SK-N-SH (cell line): ENCODE measurements around the gene RABGGTA. TPM values are rescaled to one million over a fixed set of nuclear protein-coding genes. Genes with fewer than 3 reads are reported as not detected.

Experiments used
- CTCF ChIA-PET: fragments of 300-600, 350-600 bp; formaldehyde crosslinking; extraction: SDS; loops from one replicate; lab custom pipeline; 2021; lab: Yijun Ruan, JAX
- POLR2A ChIA-PET: fragments of 350-600 bp; sonication (Branson Sonifier 250); formaldehyde crosslinking; extraction: SDS; loops from one replicate; lab custom pipeline; 2020; ENCODE audit warnings: antibody characterized with exemption, inconsistent platforms; lab: Yijun Ruan, JAX
- DNase-seq: peaks from one replicate; pipeline ENCODE4 v3.0.0; 2012
- H2AFZ ChIP-seq: fragments of 200-600 bp; sonication (generic); 2 replicates; pipeline ENCODE4 v1.8.1; 2016; ENCODE audit warnings: antibody characterized with exemption, mild to moderate bottlenecking, low read depth
- H3F3A ChIP-seq: fragments of 200-600 bp; sonication (generic); replicated peaks from 2 replicates; pipeline ENCODE3; 2016; ENCODE audit warnings: antibody characterized with exemption, mild to moderate bottlenecking; ENCODE audit not compliant: insufficient read depth
- H3K27ac ChIP-seq, 2 experiments: fragments of 200-500 bp in 1 of 2; fragments of 200-600 bp in 1 of 2; sonication (Bioruptor generic) in 1 of 2; sonication (generic), shearing (Covaris generic) in 1 of 2; 2 replicates each; pipeline versions ENCODE4 v1.5.1 to v1.6.1; 2014 to 2016; ENCODE audit warnings: low read depth in 2 of 2, inconsistent platforms in 1 of 2, low read length in 1 of 2, mild to moderate bottlenecking in 1 of 2, mixed read lengths in 1 of 2
- H3K27me3 ChIP-seq: fragments of 200-600 bp; sonication (generic), shearing (Covaris generic); 2 replicates; pipeline ENCODE4 v1.6.1; 2016; ENCODE audit warnings: mixed run types; ENCODE audit not compliant: insufficient read depth
- H3K36me3 ChIP-seq, 2 experiments: fragments of 200-500 bp in 1 of 2; fragments of 200-600 bp in 1 of 2; sonication (Bioruptor generic) in 1 of 2; sonication (generic) in 1 of 2; replicated peaks in 1 of 2; 2 replicates each; pipeline versions ENCODE3 to v1.5.1; 2014 to 2016; ENCODE audit warnings: low read length in 1 of 2, mild to moderate bottlenecking in 1 of 2; ENCODE audit not compliant: insufficient read depth in 2 of 2, control insufficient read depth in 1 of 2
- H3K4me1 ChIP-seq, 2 experiments: fragments of 200-500 bp in 1 of 2; fragments of 200-600 bp in 1 of 2; sonication (Bioruptor generic) in 1 of 2; sonication (generic), shearing (Covaris generic) in 1 of 2; 2 replicates each; pipeline versions ENCODE4 v1.5.1 to v1.6.1; 2014 to 2016; ENCODE audit warnings: low read depth in 1 of 2, low read length in 1 of 2, mixed run types in 1 of 2; ENCODE audit not compliant: insufficient read depth in 2 of 2, control insufficient read depth in 1 of 2
- H3K4me2 ChIP-seq: fragments of 200-600 bp; sonication (generic), shearing (Covaris generic); 2 replicates; pipeline ENCODE4 v1.6.1; 2017; ENCODE audit warnings: mixed run types
- H3K4me3 ChIP-seq, 2 experiments: fragments of 200-500 bp in 1 of 2; fragments of 200-600 bp in 1 of 2; sonication (Bioruptor generic) in 1 of 2; sonication (generic), shearing (Covaris generic) in 1 of 2; 2 replicates each; pipeline versions ENCODE4 v1.5.1 to v1.8.1; 2014 to 2016; ENCODE audit warnings: low read depth in 2 of 2, inconsistent platforms in 1 of 2, low read length in 1 of 2, mild to moderate bottlenecking in 1 of 2, mixed read lengths in 1 of 2, moderate library complexity in 1 of 2
- H3K79me2 ChIP-seq: fragments of 200-600 bp; sonication (generic); 2 replicates; pipeline ENCODE4 v1.8.1; 2017; ENCODE audit warnings: mild to moderate bottlenecking; ENCODE audit not compliant: insufficient read depth
- H3K9ac ChIP-seq: fragments of 200-600 bp; sonication (generic); 2 replicates; pipeline ENCODE4 v1.6.1; 2017; ENCODE audit warnings: mixed run types
- H3K9me2 ChIP-seq: fragments of 200-600 bp; sonication (generic); 2 replicates; pipeline ENCODE4 v1.6.1; 2017; ENCODE audit warnings: mixed run types
- H3K9me3 ChIP-seq: fragments of 200-600 bp; sonication (generic); 2 replicates; pipeline ENCODE4 v1.6.1; 2017; ENCODE audit warnings: mixed run types, mild to moderate bottlenecking, moderate library complexity
- H4K20me1 ChIP-seq: fragments of 200-600 bp; sonication (generic); 2 replicates; pipeline ENCODE4 v1.6.1; 2017; ENCODE audit warnings: mild to moderate bottlenecking, mixed run types; ENCODE audit not compliant: insufficient read depth
- CHD2 ChIP-seq: fragments of 150-350 bp; IDR thresholded peaks from 2 replicates; pipeline ENCODE4 v1.6.1; 2018; ENCODE audit warnings: low read length; ENCODE audit not compliant: partially characterized antibody
- CTCF ChIP-seq: fragments of 200-600 bp; sonication (generic); IDR thresholded peaks from 2 replicates; pipeline ENCODE4 v1.6.1; 2017; ENCODE audit warnings: antibody characterized with exemption, mild to moderate bottlenecking, moderate library complexity
- EP300 ChIP-seq, 2 experiments: IDR thresholded peaks; 2 replicates each; pipeline versions ENCODE4 v1.4.0 to v1.6.1; 2012; ENCODE audit warnings: borderline replicate concordance in 1 of 2, low read depth in 1 of 2, low read length in 1 of 2
- FOSL2 ChIP-seq: IDR thresholded peaks from 2 replicates; pipeline ENCODE4 v1.4.0; 2012; ENCODE audit warnings: low read depth, mild to moderate bottlenecking, moderate library complexity, borderline replicate concordance
- MAX ChIP-seq: IDR thresholded peaks from 2 replicates; pipeline ENCODE4 v1.4.0; 2012; ENCODE audit warnings: low read depth
- NFIC ChIP-seq: IDR thresholded peaks from 2 replicates; pipeline ENCODE4 v1.4.0; 2012; ENCODE audit warnings: borderline replicate concordance
- PBX3 ChIP-seq: IDR thresholded peaks from 2 replicates; pipeline ENCODE4; 2012
- RAD21 ChIP-seq: IDR thresholded peaks from 2 replicates; pipeline ENCODE4 v1.6.1; 2012; ENCODE audit warnings: mild to moderate bottlenecking, low read length
- SMC3 ChIP-seq: IDR thresholded peaks from 2 replicates; pipeline ENCODE4 v1.6.1; 2012; ENCODE audit warnings: low read depth, low read length, improper control_type of control experiment
- TCF12 ChIP-seq: IDR thresholded peaks from 2 replicates; pipeline ENCODE4 v1.4.0; 2012
- USF1 ChIP-seq: IDR thresholded peaks from 2 replicates; pipeline ENCODE4 v1.4.0; 2012; ENCODE audit warnings: low read depth, borderline replicate concordance
- USF2 ChIP-seq: fragments of 150-350 bp; IDR thresholded peaks from 2 replicates; pipeline ENCODE4 v1.6.1; 2017; ENCODE audit warnings: antibody characterized with exemption, low read length, low read depth, borderline replicate concordance
- ZBTB33 ChIP-seq: IDR thresholded peaks from 2 replicates; pipeline ENCODE4 v1.4.0; 2012; ENCODE audit warnings: low read depth, borderline replicate concordance
- WGBS: methylation state at CpG from one replicate; pipeline ENCODE4 v1.1.6; 2017; ENCODE audit warnings: low lambda C conversion rate; 5-methylcytosine and 5-hydroxymethylcytosine counted together
- polyA plus RNA-seq, 3 experiments: library from polyadenylated mRNA; depleted of rRNA; stranded (reverse); fragments of >200 nt; gene quantifications; 2 replicates each; pipeline ENCODE4 v1.2.3, GENCODE V29; 2012

The RABGGTA gene
- polyA plus RNA-seq, 1 of the 3 experiments (the other 2 are of a cell fraction) = 59.4 TPM

- 0 out of 2 replicates have a peak overlapping the region, but pooled peaks have one; percentile 6 for H3K4me2 ChIP-seq
- no peaks in the 10 kb centered on the region for H3K9me2 ChIP-seq
- H4K20me1 ChIP-seq = no peaks in the 10 kb centered on the region
- peaks cover 21% of the 10 kb centered on the region for H3F3A ChIP-seq
- H3K4me1 ChIP-seq = peaks cover 13 to 14% of the 10 kb centered on the region in 2 experiments
- WGBS = 57% methylated on average over 11 of the region's 12 CpGs
- no peaks in the 10 kb centered on the region for H3K27me3 ChIP-seq
- DNase-seq = peak; percentile 77
- no peak overlapping the region; a peak in 1 of 4 replicates for H3K4me3 ChIP-seq
- H3K79me2 ChIP-seq = peaks cover 22% of the 10 kb centered on the region
- H3K9me3 ChIP-seq = no peaks in the 10 kb centered on the region
- CTCF ChIA-PET = interaction anchor here (1.1 to 8.1 kb wide), 26 partner anchors 9 to 244 kb away, joined by 3 to 191 read pairs (median 8); partner anchors contain the start of genes CARMIL3, CHMP4A, CIDEB and LTB4R2
- peaks cover 19 to 30% of the 10 kb centered on the region in 2 experiments for H3K36me3 ChIP-seq
- H3K9ac ChIP-seq = no peak overlapping the region
- 0 out of 2 replicates have a peak overlapping the region, but pooled peaks have one; percentile 4 for H2AFZ ChIP-seq
- H3K27ac ChIP-seq = peak overlapping the region in 1 of 2 experiments; percentile 32; a peak in 1 of 4 replicates
- TF ChIP-seq CTCF (peak; percentile 82), MAX (0 out of 2 replicates have a peak, but pooled peaks have one; percentile 20), RAD21 (peak; percentile 82), ZBTB33 (no peak), TCF12 (no peak), FOSL2 (peak; percentile 26; the same call in 1 of the 2 replicates), SMC3 (peak; percentile 90)
- TF ChIP-seq, all 33 proteins: peak for 5
- POLR2A ChIA-PET = interaction anchor here (4.5 kb wide), 1 partner anchor 54 kb away, joined by 27 read pairs; the partner anchor contains the start of gene TINF2
Observed at GRCh38 chr14:24296341-24297157, 25.2 kb upstream of the RABGGTA start.

- POLR2A ChIA-PET = no interaction called here
- Histone ChIP-seq H3K9me3 (no peaks in the 10 kb centered on the region), H3K4me2 (no peak overlapping the region), H2AFZ (no peak overlapping the region), H4K20me1 (no peaks in the 10 kb centered on the region), H3K9me2 (no peaks in the 10 kb centered on the region), H3K9ac (no peak overlapping the region), H3K36me3 (peaks cover 14 to 45% of the 10 kb centered on the region in 2 experiments), H3K79me2 (no peaks in the 10 kb centered on the region; the same call in 1 of the 2 replicates), H3K27me3 (no peaks in the 10 kb centered on the region), H3F3A (peaks cover 18% of the 10 kb centered on the region), H3K4me3 (no peak overlapping the region), H3K27ac (no peak overlapping the region), H3K4me1 (peaks cover 0 to 6% of the 10 kb centered on the region in 2 experiments; a peak in 3 of 4 replicates)
- no peak for TF ChIP-seq USF2
- no peak for TF ChIP-seq EP300 (IDR thresholded peaks at IDR 0.05; ENCODE audit: borderline replicate concordance in 1 of 2, low read depth in 1 of 2, low read length in 1 of 2)
- no peak for TF ChIP-seq USF1
- TF ChIP-seq NFIC = no peak
- TF ChIP-seq PBX3 = no peak
- no peak for TF ChIP-seq CHD2
- no peak for DNase-seq
- 91% methylated on average over 2 of the region's 2 CpGs for WGBS
- CTCF ChIA-PET = interaction anchor here (0.6 to 6.2 kb wide), 5 partner anchors 12 to 50 kb away, joined by 3 to 43 read pairs (median 18); partner anchors contain the start of genes CIDEB, RABGGTA and TINF2
Observed at GRCh38 chr14:24293525-24293924, 22.1 kb upstream of the RABGGTA start.
